Activated CD4-positive, CD25-positive, alpha-beta regulatory T cell treated with anti-CD3 and anti-CD28 coated beads, Interleukin-2, amount 50 U/mL, for 16 hours (primary cell): ENCODE data around the gene MITF.

Experiments used
- DNase-seq: peaks from one replicate; pipeline ENCODE4 v3.0.0-alpha.2; 2020; ENCODE audit warnings: low read depth, low spot score

Gene MITF

GRCh38 chr3:69725994-69726571, 13.2 kb upstream of the MITF start:
- no peak for DNase-seq

- DNase-seq, result no peak
These were observed 9.9 kb upstream of the MITF start for GRCh38 chr3:69729147-69729919.

- no peak for DNase-seq
These were observed 8.2 kb upstream of the MITF start for GRCh38 chr3:69731080-69731479.

- no peak for DNase-seq
These were observed 3.4 kb upstream of the MITF start for GRCh38 chr3:69735893-69736292.

- DNase-seq, result no peak
These were observed 1.9 kb upstream of the MITF start for GRCh38 chr3:69737392-69737791.

GRCh38 chr3:69738315-69738714, 949 bp upstream of the MITF start:
- no peak for DNase-seq

GRCh38 chr3:69738859-69739203, 433 bp upstream of the MITF start:
- DNase-seq, result no peak

- no peak for DNase-seq
These were observed 1.1 kb downstream of the MITF start for GRCh38 chr3:69740103-69741021.

GRCh38 chr3:69741032-69741767, 1.9 kb downstream of the MITF start:
- no peak for DNase-seq

GRCh38 chr3:69742391-69742790, 3.1 kb downstream of the MITF start:
- no peak for DNase-seq

- DNase-seq, result no peak
These were observed 5.0 kb downstream of the MITF start for GRCh38 chr3:69743975-69744906.

GRCh38 chr3:69745505-69745904, 6.2 kb downstream of the MITF start:
- no peak for DNase-seq

GRCh38 chr3:69746119-69746518, 6.9 kb downstream of the MITF start:
- DNase-seq, result no peak

GRCh38 chr3:69747511-69748258, 8.4 kb downstream of the MITF start:
- no peak for DNase-seq

- DNase-seq, result no peak
These were observed 9.2 kb downstream of the MITF start for GRCh38 chr3:69748503-69748902.

- no peak for DNase-seq
These were observed 10.2 kb downstream of the MITF start for GRCh38 chr3:69749461-69749860.

GRCh38 chr3:69750549-69750948, 11.3 kb downstream of the MITF start:
- no peak for DNase-seq

GRCh38 chr3:69751074-69751476, 11.8 kb downstream of the MITF start:
- no peak for DNase-seq

- no peak for DNase-seq
These were observed 13.0 kb downstream of the MITF start for GRCh38 chr3:69752241-69752640.

GRCh38 chr3:69753179-69753775, 14.0 kb downstream of the MITF start:
- DNase-seq, result no peak
